A673 (cell line): ENCODE data around the gene ZNF486. TPM values are rescaled to one million over a fixed set of nuclear protein-coding genes. Genes with fewer than 3 reads are reported as not detected.

Source experiments
- BruUV-seq: library from RNA; stranded (reverse); fragments of 400-500 nt; replicated peaks from 2 replicates; lab custom pipeline; 2021; lab: Mats Ljungman, UMichigan
- CTCF ChIA-PET: fragments of 300-600 bp; sonication (Branson Sonifier 250); formaldehyde crosslinking; loops from one replicate; lab custom pipeline; 2022; ENCODE audit warnings: antibody characterized with exemption; lab: Charles Lee
- POLR2A ChIA-PET: fragments of 300-600 bp; sonication (Branson Sonifier 250); formaldehyde crosslinking; loops from one replicate; lab custom pipeline; 2022; ENCODE audit warnings: antibody characterized with exemption; ENCODE audit not compliant: low non-redundant PET; lab: Charles Lee
- DNase-seq: peaks from one replicate; pipeline ENCODE4 v3.0.0-alpha.2; 2015; ENCODE audit warnings: low spot score
- H3K27ac ChIP-seq: fragments of 200-600 bp; sonication (generic); 2 replicates; pipeline ENCODE4 v1.5.1; 2016; ENCODE audit warnings: mixed run types, low read depth, mild to moderate bottlenecking, mixed read lengths, antibody characterized with exemption, low read length; ENCODE audit not compliant: poor library complexity, severe bottlenecking
- H3K27me3 ChIP-seq: fragments of 200-600 bp; sonication (generic); replicated peaks from 2 replicates; pipeline ENCODE4 v1.6.1; 2017; ENCODE audit warnings: mixed run types, low read depth, mild to moderate bottlenecking, mixed read lengths, antibody characterized with exemption, low read length; ENCODE audit not compliant: insufficient read depth, poor library complexity
- H3K36me3 ChIP-seq: fragments of 200-600 bp; sonication (generic); 2 replicates; pipeline ENCODE4 v1.6.1; 2016; ENCODE audit warnings: mixed run types, mild to moderate bottlenecking, mixed read lengths, antibody characterized with exemption, low read length; ENCODE audit not compliant: insufficient read depth, poor library complexity, severe bottlenecking
- H3K4me1 ChIP-seq: fragments of 200-600 bp; sonication (generic); 2 replicates; pipeline ENCODE4 v1.6.1; 2017; ENCODE audit warnings: mixed run types, mild to moderate bottlenecking, mixed read lengths, antibody characterized with exemption, low read length; ENCODE audit not compliant: insufficient read depth, poor library complexity, severe bottlenecking
- H3K4me3 ChIP-seq: fragments of 200-600 bp; sonication (generic); 2 replicates; pipeline ENCODE4 v1.5.1; 2016; ENCODE audit warnings: low read depth, mixed run types, mild to moderate bottlenecking, mixed read lengths, low read length; ENCODE audit not compliant: poor library complexity, severe bottlenecking
- H3K9me3 ChIP-seq: fragments of 200-600 bp; sonication (generic); 2 replicates; pipeline ENCODE4 v1.6.1; 2016; ENCODE audit warnings: mixed run types, low read depth, mild to moderate bottlenecking, mixed read lengths, antibody characterized with exemption, low read length; ENCODE audit not compliant: poor library complexity, severe bottlenecking
- CTCF ChIP-seq: fragments of 300-800, 200-600 bp; sonication (generic); conservative IDR thresholded peaks from 2 replicates; pipeline ENCODE4 v1.5.1; 2017; ENCODE audit warnings: low read depth, mild to moderate bottlenecking, antibody characterized with exemption, low read length, moderate library complexity, mixed read lengths
- EZH2 ChIP-seq: fragments of 200-600 bp; sonication (generic); IDR thresholded peaks from 2 replicates; pipeline ENCODE4 v1.6.1; 2017; ENCODE audit warnings: borderline replicate concordance, low read depth, mild to moderate bottlenecking, mixed read lengths, antibody characterized with exemption, low read length; ENCODE audit not compliant: poor library complexity, severe bottlenecking
- intact Hi-C: fragments of 100-400 bp; cut with micrococcal nuclease; formaldehyde crosslinking; loops from one replicate; pipeline ENCODE4 v1.10.0; 2022; ENCODE audit not compliant: unreplicated experiment
- total RNA-seq: library from RNA; stranded (reverse); gene quantifications from 2 replicates; pipeline ENCODE4 v1.2.3, GENCODE V29; 2021

The ZNF486 gene
- total RNA-seq, 1 experiment from 2014 or later, result 0.92 TPM

DNA sequence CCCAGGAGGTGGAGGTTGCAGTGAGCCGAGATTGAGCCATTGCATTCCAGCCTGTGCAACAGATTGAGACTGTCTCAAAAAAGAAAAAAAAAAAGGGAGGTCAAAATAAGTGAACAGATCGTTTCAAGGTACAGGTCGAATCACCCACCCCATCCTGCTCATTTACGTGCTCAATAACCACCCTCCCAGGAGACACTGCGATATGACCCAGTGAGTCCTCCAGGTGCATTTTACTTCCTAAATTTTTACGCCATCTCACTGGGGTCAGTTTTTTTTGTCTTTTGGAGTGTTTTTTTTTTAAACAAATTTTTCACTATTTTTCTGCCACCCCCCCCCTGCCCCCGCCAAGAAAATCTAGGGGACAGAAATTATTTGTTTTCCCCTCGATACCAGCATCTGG, 68.1 kb downstream of the ZNF486 start:
- ChIA-PET POLR2A (no interaction called here), CTCF (no interaction called here)
- BruUV-seq, result no TSS peak
- no peak for TF ChIP-seq EZH2
- TF ChIP-seq CTCF, result no peak
- DNase-seq, result no peak
- no peaks in the 10 kb centered on the region for H3K27me3 ChIP-seq
- peaks cover 18% of the 10 kb centered on the region for H3K9me3 ChIP-seq
- intact Hi-C loops, result no loop called here
- no peak overlapping the region for H3K4me3 ChIP-seq
- H3K27ac ChIP-seq, result no peak overlapping the region
- H3K36me3 ChIP-seq, result no peaks in the 10 kb centered on the region
- no peaks in the 10 kb centered on the region for H3K4me1 ChIP-seq

DNA sequence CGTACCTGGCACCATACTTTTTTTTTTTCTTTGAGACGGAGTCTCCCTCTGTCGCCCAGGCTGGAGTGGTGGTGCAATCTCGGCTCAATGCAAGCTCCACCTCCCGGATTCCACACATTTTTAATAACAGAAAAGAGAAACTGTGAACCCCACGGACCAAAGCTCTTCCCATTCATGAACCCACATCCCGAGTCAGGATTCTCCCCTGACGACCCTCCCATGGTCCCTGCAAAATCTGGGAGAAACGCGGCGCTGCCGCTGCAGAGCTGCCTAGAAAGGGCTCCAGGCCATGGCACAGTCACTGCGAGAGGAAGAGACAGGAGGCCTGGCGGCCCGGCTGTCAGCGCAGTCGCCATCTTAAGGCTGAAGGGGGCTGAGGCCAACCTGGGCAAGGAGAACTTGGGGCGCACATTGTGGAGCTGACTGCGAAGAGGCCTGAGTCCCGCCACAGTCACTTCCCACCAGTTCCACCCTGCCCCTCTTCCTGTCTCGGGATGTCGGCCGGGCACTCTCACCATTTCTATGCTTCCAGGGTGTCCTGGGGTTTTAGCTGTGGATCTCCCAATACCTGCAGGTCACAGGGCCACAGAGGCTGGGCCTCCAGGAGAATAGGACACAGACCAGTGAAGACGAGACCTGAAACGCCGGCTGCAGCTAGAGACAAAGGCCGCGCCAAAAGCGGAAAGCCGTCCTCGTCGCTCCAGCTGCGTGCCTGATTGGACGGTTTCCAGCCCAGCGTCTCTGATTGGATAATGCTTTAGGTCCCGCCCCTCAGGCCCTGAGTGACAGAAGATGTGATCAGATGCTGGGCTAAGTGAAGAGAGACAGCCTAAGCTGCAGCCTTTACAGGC, 71.0 kb downstream of the ZNF486 start:
- Histone ChIP-seq H3K4me1 (no peaks in the 10 kb centered on the region), H3K4me3 (no peak overlapping the region), H3K36me3 (no peaks in the 10 kb centered on the region), H3K27me3 (no peaks in the 10 kb centered on the region), H3K9me3 (peaks cover 22% of the 10 kb centered on the region), H3K27ac (no peak overlapping the region)
- TF ChIP-seq EZH2, result no peak
- TF ChIP-seq CTCF, result no peak
- ChIA-PET CTCF (no interaction called here), POLR2A (no interaction called here)
- intact Hi-C loops, result no loop called here
- peak; percentile 11 for DNase-seq
- no TSS peak for BruUV-seq

- no peak for DNase-seq
- ChIA-PET POLR2A (no interaction called here), CTCF (no interaction called here)
- peaks cover 42% of the 10 kb centered on the region for H3K9me3 ChIP-seq
- TF ChIP-seq EZH2, result no peak
- no peak for TF ChIP-seq CTCF
- H3K4me3 ChIP-seq, result no peak overlapping the region
- no peaks in the 10 kb centered on the region for H3K36me3 ChIP-seq
- no TSS peak for BruUV-seq
- H3K27ac ChIP-seq, result no peak overlapping the region
- H3K4me1 ChIP-seq, result no peaks in the 10 kb centered on the region
- H3K27me3 ChIP-seq, result no peaks in the 10 kb centered on the region
- intact Hi-C loops, result no loop called here
Observed at GRCh38 chr19:20243629-20244028, 76.6 kb downstream of the ZNF486 start.
